ENCODE results near the gene DHFR2.
"Not testable (repeated sequence)": the region's sequence is repeated elsewhere in the genome, so short reads cannot be mapped to it uniquely, and the experiment has no call there.

The DHFR2 gene

GRCh38 chr3:94062513-94063404 is at the start of gene DHFR2, which contains the start of gene NSUN3:
TSS of gene DHFR2 (minus strand) at chr3:94062916. CDS start at chr3:94061511, 1,405 bp downstream.
TSS of gene NSUN3 (plus strand) at chr3:94063061. CDS start at chr3:94063127, 66 bp downstream.
- peak; percentile 93 for FAIRE-seq

GRCh38 chr3:94110854-94111253 is 48.1 kb upstream of the DHFR2 start:
- FAIRE-seq: no peak

- FAIRE-seq: not testable (repeated sequence)
Measured at GRCh38 chr3:94110232-94110631, 47.5 kb upstream of the DHFR2 start.

GRCh38 chr3:94106268-94106667 is 43.6 kb upstream of the DHFR2 start:
- no peak for FAIRE-seq

- FAIRE-seq: peak; percentile 31
Measured at GRCh38 chr3:94101860-94102259, 39.1 kb upstream of the DHFR2 start.

- no peak for FAIRE-seq
Measured at GRCh38 chr3:94099311-94099710, 36.6 kb upstream of the DHFR2 start.

- no peak for FAIRE-seq
Measured at GRCh38 chr3:94098452-94098851, 35.7 kb upstream of the DHFR2 start.

- no peak for FAIRE-seq
Measured at GRCh38 chr3:94095111-94095510, 32.4 kb upstream of the DHFR2 start.

GRCh38 chr3:94093151-94093550 is 30.4 kb upstream of the DHFR2 start:
- no peak for FAIRE-seq

GRCh38 chr3:94092086-94092485 is 29.4 kb upstream of the DHFR2 start:
- no peak for FAIRE-seq

- no peak for FAIRE-seq
Measured at GRCh38 chr3:94089126-94089525, 26.4 kb upstream of the DHFR2 start.

GRCh38 chr3:94083261-94083660 is 20.5 kb upstream of the DHFR2 start:
- no peak for FAIRE-seq

GRCh38 chr3:94082391-94082937 is 19.7 kb upstream of the DHFR2 start:
- FAIRE-seq: no peak

GRCh38 chr3:94081884-94082283 is 19.2 kb upstream of the DHFR2 start:
- no peak for FAIRE-seq

GRCh38 chr3:94080552-94080951 is 17.8 kb upstream of the DHFR2 start:
- not testable (repeated sequence) for FAIRE-seq

- no peak for FAIRE-seq
Measured at GRCh38 chr3:94076055-94076454, 13.3 kb upstream of the DHFR2 start.

- FAIRE-seq: no peak
Measured at GRCh38 chr3:94071713-94072284, 9.1 kb upstream of the DHFR2 start.

GRCh38 chr3:94070341-94070911 is 7.7 kb upstream of the DHFR2 start:
- FAIRE-seq: no peak

GRCh38 chr3:94069194-94069813 is 6.6 kb upstream of the DHFR2 start:
- FAIRE-seq: peak; percentile 89

- FAIRE-seq: no peak
Measured at GRCh38 chr3:94066506-94067500, 4.1 kb upstream of the DHFR2 start.

- FAIRE-seq: no peak
Measured at GRCh38 chr3:94065819-94066480, 3.2 kb upstream of the DHFR2 start.

All from TTC549 (cell line).